H4 (cell line): ENCODE results near the gene PSMA4. TPM values are rescaled to one million over a fixed set of nuclear protein-coding genes. Genes with fewer than 3 reads are reported as not detected.
"Not testable (repeated sequence)": the region's sequence is repeated elsewhere in the genome, so short reads cannot be mapped to it uniquely, and the experiment has no call there.

ENCODE experiments used
- DNase-seq: peaks from one replicate; pipeline ENCODE4 v3.0.0-alpha.2; 2015; ENCODE audit warnings: low spot score
- total RNA-seq: library from RNA; depleted of rRNA; stranded (reverse); fragments of >200 nt; shearing (Covaris generic); gene quantifications from 2 replicates; pipeline ENCODE4 v1.2.3, GENCODE V29; 2014; rRNA removed

The PSMA4 gene
- total RNA-seq, 1 experiment from 2014 or later, result 702 TPM

- no peak for DNase-seq
Observed at GRCh38 chr15:78551902-78552301, 11.7 kb downstream of the PSMA4 start.

DNA sequence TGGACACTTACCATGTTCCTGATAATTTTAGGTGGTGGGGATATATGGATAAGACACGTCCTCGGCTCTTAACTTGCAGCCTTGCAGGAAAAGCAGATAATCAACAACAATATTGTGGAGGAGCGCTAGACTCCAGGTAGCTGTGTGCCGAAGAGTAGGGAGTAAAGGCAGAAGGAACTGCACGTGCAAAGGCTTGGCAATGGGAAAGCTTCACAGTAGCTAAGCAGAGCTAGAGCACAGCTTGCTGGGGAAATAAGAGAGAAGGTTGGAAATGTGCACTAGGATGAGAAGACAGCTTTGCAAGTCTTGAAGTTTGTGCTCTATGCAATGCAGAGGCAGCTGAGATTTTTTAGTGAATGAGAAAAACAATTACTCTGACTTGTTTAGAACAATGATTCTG lies 12.4 kb downstream of the PSMA4 start:
- no peak for DNase-seq

GRCh38 chr15:78560201-78560600 lies 20.0 kb downstream of the PSMA4 start:
- DNase-seq, result not testable (repeated sequence)

- DNase-seq, result no peak
Observed at GRCh38 chr15:78561490-78561889, 21.2 kb downstream of the PSMA4 start.

DNA sequence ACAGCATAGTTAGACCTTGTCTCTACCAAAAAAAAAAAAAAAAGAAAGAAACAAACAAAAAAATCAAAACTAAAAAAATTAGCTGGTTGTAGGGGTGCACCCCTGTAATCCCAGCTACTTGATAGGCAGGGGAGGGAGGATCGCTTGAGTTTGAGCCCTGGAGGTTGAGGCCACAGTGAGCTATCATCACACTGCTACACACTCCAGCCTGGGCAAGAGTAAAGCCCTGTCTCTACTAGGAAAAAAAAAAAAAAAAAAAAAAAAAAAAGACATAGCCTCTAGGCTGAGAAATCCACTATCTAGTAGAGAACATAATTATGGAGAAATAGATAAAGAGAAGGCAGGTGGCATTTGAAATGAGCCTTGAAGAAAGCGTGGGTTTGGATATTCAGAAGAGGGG lies 22.8 kb downstream of the PSMA4 start:
- no peak for DNase-seq

GRCh38 chr15:78564743-78565096 lies 24.5 kb downstream of the PSMA4 start:
- no peak for DNase-seq

DNA sequence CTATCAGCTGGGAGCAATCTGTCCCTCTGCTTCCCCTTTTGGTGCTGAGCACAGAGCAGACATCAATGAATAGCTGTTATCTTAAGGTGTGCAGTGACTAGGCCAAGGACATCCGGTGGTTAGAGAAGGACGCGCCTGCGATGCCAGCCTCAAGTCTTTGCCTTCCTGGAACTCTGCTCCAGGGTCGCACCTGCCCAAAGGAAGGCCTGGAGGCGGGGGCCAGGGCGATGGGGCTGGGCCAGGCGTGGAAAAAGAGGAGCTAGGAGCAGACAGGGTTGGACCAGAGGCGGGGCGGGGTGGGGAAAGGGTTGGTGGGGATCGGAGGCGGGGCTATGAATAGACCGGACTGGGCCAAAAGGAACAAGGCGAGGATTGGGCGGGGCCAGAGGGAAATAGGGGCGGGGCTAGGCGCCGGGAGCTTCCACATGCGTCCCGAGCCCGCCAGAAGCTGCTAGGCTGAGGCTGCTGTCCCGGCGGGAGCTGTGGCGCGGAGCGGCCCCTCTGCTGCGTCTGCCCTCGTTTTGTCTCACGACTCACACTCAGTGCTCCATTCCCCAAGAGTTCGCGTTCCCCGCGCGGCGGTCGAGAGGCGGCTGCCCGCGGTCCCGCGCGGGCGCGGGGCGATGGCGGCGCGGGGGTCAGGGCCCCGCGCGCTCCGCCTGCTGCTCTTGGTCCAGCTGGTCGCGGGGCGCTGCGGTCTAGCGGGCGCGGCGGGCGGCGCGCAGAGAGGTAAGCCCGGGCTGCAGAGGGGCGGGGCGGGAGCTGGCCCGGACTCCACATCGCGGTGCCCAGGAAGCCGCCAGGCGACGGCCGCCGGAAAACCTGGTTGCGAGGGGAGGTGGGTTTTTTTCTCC lies 25.1 kb downstream of the PSMA4 start, which contains the start of gene CHRNA5:
Gene CHRNA5 (plus strand): TSS at position 424 of the 854 bp plus-strand sequence. CDS start 200 bp downstream, at position 624.
- DNase-seq, result peak; percentile 83

GRCh38 chr15:78565951-78566774 lies 25.9 kb downstream of the PSMA4 start:
- peak; percentile 29 for DNase-seq

DNA sequence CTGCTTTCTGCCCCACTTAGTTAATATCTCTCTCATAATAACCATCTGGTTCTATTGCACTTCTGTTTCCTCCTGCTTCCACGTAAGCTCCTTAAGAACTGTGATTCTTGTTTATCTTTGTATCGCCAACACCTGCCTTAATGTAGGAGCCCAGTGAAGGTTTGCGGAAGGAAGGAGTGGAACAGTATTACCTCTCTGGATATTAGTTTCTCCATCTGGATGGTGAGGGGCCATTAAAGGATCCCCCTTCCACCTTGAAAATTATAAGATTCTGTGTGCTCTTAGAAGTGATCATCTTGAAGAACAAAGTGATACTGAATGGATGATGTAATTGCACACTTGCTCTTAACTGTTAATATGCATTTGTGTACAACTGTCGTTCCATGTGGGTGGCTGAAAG lies 27.3 kb downstream of the PSMA4 start:
- no peak for DNase-seq

DNA sequence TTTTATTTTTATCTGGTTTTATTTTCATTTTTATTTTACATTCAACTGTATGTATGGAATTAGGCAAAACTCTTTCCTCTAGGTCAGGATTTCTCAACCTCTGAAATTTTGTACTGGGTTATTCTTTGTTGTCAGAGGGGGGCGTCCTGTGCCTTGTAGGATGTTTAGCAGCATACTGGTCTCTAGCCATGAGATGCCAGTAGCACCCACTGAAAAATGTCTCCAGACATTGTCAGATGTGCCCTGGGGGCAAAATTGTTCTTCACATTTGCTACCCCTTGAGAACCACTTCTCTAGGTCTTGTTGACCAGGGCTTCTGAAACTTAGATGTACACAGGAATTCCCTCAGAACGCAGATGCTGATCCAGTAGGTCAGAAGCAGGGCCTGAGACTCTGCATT lies 30.5 kb downstream of the PSMA4 start:
- DNase-seq, result no peak

GRCh38 chr15:78571382-78571781 lies 31.1 kb downstream of the PSMA4 start:
- DNase-seq, result no peak

- no peak for DNase-seq
Observed at GRCh38 chr15:78573416-78573815, 33.2 kb downstream of the PSMA4 start.

- no peak for DNase-seq
Observed at GRCh38 chr15:78574944-78575343, 34.7 kb downstream of the PSMA4 start.

DNA sequence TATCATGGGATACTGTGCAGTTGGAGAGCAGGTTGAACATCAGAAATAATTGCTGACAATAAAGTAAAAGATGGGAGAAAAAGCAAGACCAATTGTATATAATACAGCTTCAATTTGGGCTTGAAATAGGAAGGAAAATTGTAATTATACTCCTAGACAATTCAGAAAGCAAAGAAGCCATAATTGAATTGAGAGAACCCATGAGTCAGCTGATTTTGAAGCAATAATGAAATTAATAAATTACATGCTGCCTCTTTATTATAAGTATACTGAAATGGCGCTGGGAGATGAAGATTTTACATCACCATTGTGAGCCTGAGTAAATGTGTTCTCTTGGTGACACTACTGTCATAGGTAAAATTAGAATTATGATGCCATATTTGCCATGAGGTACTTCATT lies 57.3 kb downstream of the PSMA4 start:
- no peak for DNase-seq

DNA sequence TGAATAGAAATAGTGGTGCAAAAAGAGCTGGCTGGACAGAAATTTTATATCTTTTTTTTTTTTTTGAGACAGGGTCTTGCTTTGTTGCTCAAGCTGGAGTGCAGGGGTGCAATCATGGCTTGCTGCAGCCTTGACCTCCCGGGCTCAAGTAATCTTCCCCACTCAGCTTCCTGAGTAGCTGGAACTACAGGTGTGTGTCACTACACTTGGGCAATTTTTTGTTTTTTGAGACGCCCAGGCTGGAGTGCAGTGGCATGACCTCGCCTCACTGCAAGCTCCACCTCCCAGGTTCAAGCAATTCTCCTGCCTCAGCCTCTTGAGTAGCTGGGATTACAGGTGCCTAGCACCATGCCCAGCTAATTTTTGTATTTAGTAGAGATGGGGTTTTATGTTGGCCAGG lies 58.1 kb downstream of the PSMA4 start:
- DNase-seq, result no peak

DNA sequence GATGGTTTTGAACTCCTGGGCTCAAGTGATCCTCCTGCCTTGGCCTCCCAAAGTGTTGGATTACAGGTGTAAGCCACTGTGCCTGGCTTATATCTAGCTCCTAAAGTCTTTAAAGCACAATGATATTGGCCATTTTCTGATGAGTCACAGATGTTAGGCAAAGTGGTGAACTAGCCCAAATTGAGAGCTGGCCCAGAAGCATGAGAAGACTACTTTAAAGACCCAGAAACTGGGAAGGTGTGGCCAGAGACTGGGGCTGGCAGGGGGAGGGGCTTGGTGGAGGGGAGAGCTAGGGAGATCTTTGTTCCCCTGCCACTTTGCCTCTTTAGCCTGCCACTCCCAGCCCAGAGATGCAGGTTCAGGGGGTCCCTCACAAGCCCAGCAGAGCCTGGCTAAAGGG lies 58.9 kb downstream of the PSMA4 start:
- no peak for DNase-seq

Other genes starting within 250 kb of the PSMA4 start
- gene SKIC8, start 240.8 kb upstream of the PSMA4 start, total RNA-seq, result 115 and 121 TPM in 2 replicates
- not detected in 2 replicates for gene CRABP1, start 200.1 kb upstream of the PSMA4 start, total RNA-seq
- 13.6 and 16.6 TPM in 2 replicates for gene IREB2, start 102.2 kb upstream of the PSMA4 start, total RNA-seq
- gene HYKK, start 32.9 kb upstream of the PSMA4 start, total RNA-seq, result 5.5 and 9.3 TPM in 2 replicates
- gene CHRNA5, start 25.1 kb downstream of the PSMA4 start, total RNA-seq, result 27.0 and 39.4 TPM in 2 replicates
- gene CHRNA3, start 80.6 kb downstream of the PSMA4 start, total RNA-seq, result 0.04 TPM in 1 of 2 replicates, not detected in the other
- not detected in 2 replicates for gene CHRNB4, start 100.8 kb downstream of the PSMA4 start, total RNA-seq